ENCODE results near the gene CFHR4.

DNA sequence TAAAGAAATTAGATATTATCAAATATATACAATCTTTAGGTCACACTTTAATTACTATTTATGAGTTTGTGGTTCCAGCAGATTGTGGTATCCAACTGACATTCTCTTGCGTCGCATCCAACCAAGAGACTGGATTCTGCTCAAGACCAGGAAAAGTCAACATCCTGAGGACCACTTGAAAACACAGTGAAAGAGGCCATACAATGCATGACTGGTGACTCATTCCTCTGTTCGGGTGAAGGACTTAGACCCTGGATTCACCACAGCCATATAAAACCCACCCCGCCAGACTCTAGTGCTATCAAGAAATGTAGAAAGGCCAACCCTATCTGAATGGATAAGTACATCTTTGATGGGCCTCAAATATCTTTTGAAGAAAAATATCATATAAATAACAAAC is 14.5 kb upstream of the CFHR4 start:
- TF ChIP-seq EZH2phosphoT487 (IDR thresholded peaks at IDR 0.05; ENCODE audit: borderline replicate concordance, low read length) (no peak), CTCF (IDR thresholded peaks at IDR 0.05; ENCODE audit: low read depth, low read length, poor library complexity, severe bottlenecking) (no peak)

Data from DOHH2 (cell line).